Cardiac muscle cell (in vitro differentiated cells and primary cell): ENCODE results near the gene CCNG2. TPM values are rescaled to one million over a fixed set of nuclear protein-coding genes. Genes with fewer than 3 reads are reported as not detected.

Experiments used
- DNase-seq, 2 donors: peaks; one replicate each; pipeline versions ENCODE4 v3.0.0 to v3.0.0-alpha.2; 2010 to 2017; ENCODE audit warnings: low read depth in 1 of 2, low spot score in 1 of 2
- H3K27ac ChIP-seq: fragments of 200-600 bp; sonication (generic); 2 replicates; pipeline ENCODE4 v1.5.1; 2016
- H3K27me3 ChIP-seq: fragments of 200-600 bp; sonication (generic); 2 replicates; pipeline ENCODE4 v1.6.0; 2016; ENCODE audit warnings: control low read depth
- H3K36me3 ChIP-seq: fragments of 200-600 bp; sonication (generic); 2 replicates; pipeline ENCODE4 v1.5.1; 2016; ENCODE audit warnings: control low read depth
- H3K4me1 ChIP-seq: fragments of 200-600 bp; sonication (generic); 2 replicates; pipeline ENCODE4 v1.8.1; 2017; ENCODE audit warnings: low read depth, mild to moderate bottlenecking, mixed run types
- H3K4me3 ChIP-seq: fragments of 200-600 bp; sonication (generic); 2 replicates; pipeline ENCODE4 v1.5.1; 2016; ENCODE audit warnings: mild to moderate bottlenecking
- H3K9me3 ChIP-seq: fragments of 200-600 bp; sonication (generic); 2 replicates; pipeline ENCODE4 v1.5.1; 2017; ENCODE audit warnings: low read depth, mild to moderate bottlenecking, control low read depth
- CTCF ChIP-seq: IDR thresholded peaks from 2 replicates; pipeline ENCODE4 v1.5.1; 2012; ENCODE audit warnings: low read depth, mild to moderate bottlenecking, low read length
- polyA plus RNA-seq: library from polyadenylated mRNA; unstranded; fragments of >200 nt; fragmentation: Nextera tagmentation; extraction: Ambion mirVana; gene quantifications from 2 replicates; pipeline ENCODE4 v1.2.1, GENCODE V29; 2016
- total RNA-seq: library from RNA; depleted of rRNA; stranded (reverse); fragments of >200 nt; gene quantifications from 2 replicates; pipeline ENCODE4 v1.2.3, GENCODE V29; 2016

CCNG2 gene
- total and polyA plus RNA-seq, 2 experiments from 2014 or later, result 15.0 to 18.3 TPM

DNA sequence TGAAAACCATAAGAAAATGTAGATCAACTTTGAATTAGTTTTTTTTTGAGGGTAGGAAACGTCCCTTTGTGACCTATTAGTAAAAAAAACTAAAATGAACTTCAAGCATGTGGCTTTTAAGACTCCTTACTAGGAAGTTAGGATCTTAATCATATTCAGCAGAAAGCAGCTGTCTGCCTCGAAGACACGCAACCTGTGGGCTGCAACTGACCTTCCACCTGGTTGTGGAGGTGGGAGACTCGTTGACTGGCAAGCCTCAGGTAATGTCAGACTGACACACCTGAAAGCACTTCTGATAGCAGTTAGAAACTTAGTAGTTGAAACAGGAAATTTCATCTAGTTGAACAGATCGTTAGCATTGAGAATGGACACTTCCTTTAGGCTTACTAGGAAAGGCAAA, 37.4 kb downstream of the CCNG2 start:
- TF ChIP-seq CTCF, result no peak
- Histone ChIP-seq H3K9me3 (no peaks in the 10 kb centered on the region), H3K4me3 (no peak overlapping the region), H3K27me3 (peaks cover 4% of the 10 kb centered on the region), H3K36me3 (no peaks in the 10 kb centered on the region), H3K4me1 (no peaks in the 10 kb centered on the region), H3K27ac (no peak overlapping the region)
- no peak for DNase-seq

DNA sequence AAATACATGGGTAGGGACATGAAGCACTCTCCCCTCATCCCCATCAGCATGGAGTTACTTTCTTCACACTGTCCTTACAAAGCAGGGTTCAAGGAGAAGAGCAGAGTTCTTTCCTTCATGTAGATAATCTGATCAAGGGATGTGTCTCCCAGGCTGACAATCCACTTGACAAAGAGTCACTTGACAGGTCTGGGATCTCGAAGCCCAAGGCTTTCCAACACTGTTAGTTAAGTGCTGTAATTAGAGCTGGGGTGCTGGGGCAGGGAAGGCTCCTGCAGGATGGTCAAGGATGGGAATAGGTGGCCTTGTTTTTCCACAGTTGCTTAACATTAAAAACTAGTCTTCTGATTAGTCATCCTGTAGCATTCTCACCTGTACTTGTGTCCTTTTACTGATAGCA, 38.0 kb downstream of the CCNG2 start:
- TF ChIP-seq CTCF, result no peak
- Histone ChIP-seq H3K27ac (no peak overlapping the region), H3K4me1 (no peaks in the 10 kb centered on the region), H3K9me3 (no peaks in the 10 kb centered on the region), H3K4me3 (no peak overlapping the region), H3K36me3 (no peaks in the 10 kb centered on the region), H3K27me3 (peaks cover 4% of the 10 kb centered on the region)
- DNase-seq, result no peak

DNA sequence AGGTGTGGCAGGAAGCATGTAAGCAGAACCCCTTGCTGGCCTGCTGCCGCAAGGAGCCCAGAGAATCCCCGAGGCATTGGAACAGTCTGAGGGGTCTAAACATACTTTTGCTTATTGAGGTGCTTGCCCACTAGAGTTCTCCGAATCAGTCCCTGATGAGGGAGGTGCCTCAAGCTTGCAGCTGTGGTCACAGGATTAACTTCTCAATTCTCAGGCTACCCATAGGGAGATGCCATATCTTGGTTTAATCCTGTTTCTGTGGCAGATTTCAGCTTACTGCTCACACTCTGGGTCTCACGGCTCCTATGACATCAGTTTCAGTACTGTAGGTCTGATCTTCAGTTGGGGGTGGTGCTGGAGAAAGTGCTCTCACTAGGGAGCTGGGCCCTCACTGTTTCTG, 39.9 kb downstream of the CCNG2 start:
- no peak for TF ChIP-seq CTCF
- Histone ChIP-seq H3K27ac (no peak overlapping the region), H3K9me3 (no peaks in the 10 kb centered on the region), H3K4me3 (no peak overlapping the region), H3K36me3 (no peaks in the 10 kb centered on the region), H3K4me1 (no peaks in the 10 kb centered on the region), H3K27me3 (peaks cover 6% of the 10 kb centered on the region)
- DNase-seq, result no peak

DNA sequence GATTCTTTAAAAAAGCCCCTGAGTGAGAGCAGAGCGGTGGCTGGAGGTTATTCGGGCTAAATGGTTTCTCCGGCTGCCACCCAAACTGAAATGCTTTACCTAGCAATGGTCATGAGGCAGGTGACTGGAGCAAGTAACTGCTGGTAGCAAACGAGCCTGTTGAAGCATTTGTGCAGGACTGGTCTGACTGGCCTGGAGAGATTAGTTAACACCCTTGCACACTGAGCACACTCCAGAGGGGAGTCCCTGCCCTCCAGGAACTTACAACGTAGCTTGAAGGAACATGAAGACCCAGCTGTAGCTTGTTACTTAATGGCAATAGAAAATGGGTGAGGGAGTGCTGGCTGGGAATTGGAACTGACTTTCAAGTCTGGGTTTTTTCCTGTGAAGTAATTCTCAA, 40.4 kb downstream of the CCNG2 start:
- Histone ChIP-seq H3K9me3 (no peaks in the 10 kb centered on the region), H3K27ac (no peak overlapping the region), H3K4me1 (no peaks in the 10 kb centered on the region), H3K4me3 (no peak overlapping the region), H3K36me3 (no peaks in the 10 kb centered on the region), H3K27me3 (peaks cover 6% of the 10 kb centered on the region)
- no peak for DNase-seq
- no peak for TF ChIP-seq CTCF

- TF ChIP-seq CTCF, result no peak
- Histone ChIP-seq H3K27me3 (peaks cover 6% of the 10 kb centered on the region), H3K27ac (no peak overlapping the region), H3K4me1 (no peaks in the 10 kb centered on the region), H3K36me3 (no peaks in the 10 kb centered on the region), H3K4me3 (no peak overlapping the region), H3K9me3 (no peaks in the 10 kb centered on the region)
- no peak for DNase-seq
Measured at GRCh38 chr4:77197831-77198230, 40.8 kb downstream of the CCNG2 start.

DNA sequence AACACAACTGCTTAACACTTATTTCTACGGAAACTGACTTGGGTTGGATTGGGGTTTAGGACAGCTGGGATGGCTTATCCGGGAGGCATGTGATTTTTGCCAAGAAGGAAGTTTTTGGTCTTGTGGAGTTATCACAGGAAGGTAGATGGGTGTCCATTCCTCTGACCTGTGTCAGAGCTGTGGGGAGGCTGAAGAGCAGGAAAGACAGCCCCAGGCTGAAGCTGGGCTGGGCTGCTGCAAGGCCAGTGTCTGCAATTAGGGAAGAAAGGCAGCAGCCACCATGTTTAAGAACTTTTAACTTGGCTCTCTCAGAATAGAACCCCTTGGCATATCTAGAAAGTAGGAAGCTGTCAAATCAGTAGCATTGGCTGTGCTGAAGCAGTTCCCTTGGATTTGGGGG, 42.3 kb downstream of the CCNG2 start:
- Histone ChIP-seq H3K27me3 (peaks cover 6% of the 10 kb centered on the region), H3K36me3 (no peaks in the 10 kb centered on the region), H3K4me3 (no peak overlapping the region), H3K9me3 (no peaks in the 10 kb centered on the region), H3K4me1 (no peaks in the 10 kb centered on the region), H3K27ac (no peak overlapping the region)
- no peak for DNase-seq
- no peak for TF ChIP-seq CTCF
